Kidney epithelial cell (primary cell): ENCODE results near the gene CUBN. TPM values are rescaled to one million over a fixed set of nuclear protein-coding genes. Genes with fewer than 3 reads are reported as not detected.

Experiments
- DNase-seq: peaks from one replicate; pipeline ENCODE4 v3.0.0-alpha.2; 2010; ENCODE audit warnings: low read depth
- H3K27me3 ChIP-seq: 2 replicates; pipeline ENCODE4 v1.6.0; 2011; ENCODE audit warnings: low read length; ENCODE audit not compliant: control insufficient read depth, insufficient read depth
- H3K36me3 ChIP-seq: 2 replicates; pipeline ENCODE4 v1.5.1; 2011; ENCODE audit warnings: low read length; ENCODE audit not compliant: control insufficient read depth, insufficient read depth
- H3K4me3 ChIP-seq: 2 replicates; pipeline ENCODE4 v1.5.1; 2011; ENCODE audit warnings: low read depth, mild to moderate bottlenecking, control low read depth, low read length
- total RNA-seq: library from RNA; depleted of rRNA; stranded (reverse); fragments of >200 nt; gene quantifications from 2 replicates; pipeline ENCODE4 v1.2.3, GENCODE V29; 2015
- TF ChIP-seq, protein P1 (sequence below): IDR thresholded peaks from 2 replicates; pipeline ENCODE4 v1.5.1; 2011; ENCODE audit warnings: mild to moderate bottlenecking, moderate library complexity, low read length, control low read depth, inconsistent platforms; ENCODE audit not compliant: insufficient read depth, poor library complexity, severe bottlenecking

Gene CUBN
- total RNA-seq, 1 donor from 2014 or later: 1.3 TPM

DNA sequence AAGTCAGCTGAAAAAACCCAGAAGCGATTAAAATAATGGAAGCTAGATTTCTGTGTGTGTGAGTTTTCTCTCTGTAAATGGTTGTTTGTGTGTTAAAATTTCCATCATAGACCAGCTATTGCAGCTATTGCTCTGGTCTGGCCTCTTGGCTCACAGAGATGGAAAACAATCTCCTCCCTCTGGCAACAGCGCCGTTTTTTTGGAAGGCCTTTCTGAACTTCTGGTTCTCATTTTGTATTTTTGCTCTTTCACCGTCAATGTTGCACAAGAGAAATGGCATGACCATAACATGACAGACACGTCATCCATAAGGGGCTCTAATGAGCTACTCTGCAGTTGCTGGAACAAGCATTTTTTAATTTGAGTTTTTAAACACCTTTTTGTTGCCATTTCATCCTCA is 91.0 kb downstream of the CUBN start:
- TF ChIP-seq, protein P1, sequence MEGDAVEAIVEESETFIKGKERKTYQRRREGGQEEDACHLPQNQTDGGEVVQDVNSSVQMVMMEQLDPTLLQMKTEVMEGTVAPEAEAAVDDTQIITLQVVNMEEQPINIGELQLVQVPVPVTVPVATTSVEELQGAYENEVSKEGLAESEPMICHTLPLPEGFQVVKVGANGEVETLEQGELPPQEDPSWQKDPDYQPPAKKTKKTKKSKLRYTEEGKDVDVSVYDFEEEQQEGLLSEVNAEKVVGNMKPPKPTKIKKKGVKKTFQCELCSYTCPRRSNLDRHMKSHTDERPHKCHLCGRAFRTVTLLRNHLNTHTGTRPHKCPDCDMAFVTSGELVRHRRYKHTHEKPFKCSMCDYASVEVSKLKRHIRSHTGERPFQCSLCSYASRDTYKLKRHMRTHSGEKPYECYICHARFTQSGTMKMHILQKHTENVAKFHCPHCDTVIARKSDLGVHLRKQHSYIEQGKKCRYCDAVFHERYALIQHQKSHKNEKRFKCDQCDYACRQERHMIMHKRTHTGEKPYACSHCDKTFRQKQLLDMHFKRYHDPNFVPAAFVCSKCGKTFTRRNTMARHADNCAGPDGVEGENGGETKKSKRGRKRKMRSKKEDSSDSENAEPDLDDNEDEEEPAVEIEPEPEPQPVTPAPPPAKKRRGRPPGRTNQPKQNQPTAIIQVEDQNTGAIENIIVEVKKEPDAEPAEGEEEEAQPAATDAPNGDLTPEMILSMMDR: no peak
- no peak overlapping the region for H3K4me3 ChIP-seq
- DNase-seq: no peak

DNA sequence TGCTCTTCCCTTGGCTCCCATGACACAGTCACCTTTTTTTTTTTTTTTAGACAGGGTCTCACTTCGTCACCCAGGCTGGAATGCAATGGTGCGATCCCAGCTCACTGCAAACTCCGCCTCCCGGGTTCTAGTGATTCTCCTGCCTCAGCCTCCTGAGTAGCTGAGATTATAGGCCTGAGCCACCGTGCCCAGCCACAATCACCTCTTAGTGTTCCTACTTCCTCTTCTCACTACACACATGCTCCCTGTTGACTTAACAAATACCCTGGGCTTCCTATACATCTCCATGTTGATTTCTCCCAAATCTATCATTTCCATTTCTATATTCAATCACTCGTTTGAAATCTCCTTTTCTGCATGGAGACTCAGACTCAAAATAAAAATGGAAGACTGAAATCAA is 91.7 kb downstream of the CUBN start:
- no peaks in the 10 kb centered on the region for H3K27me3 ChIP-seq
- H3K4me3 ChIP-seq: no peak overlapping the region
- TF ChIP-seq, protein P1: no peak
- H3K36me3 ChIP-seq: no peaks in the 10 kb centered on the region
- DNase-seq: no peak

More for the DNA sequence above, 91.0 kb downstream of the CUBN start:
- no peaks in the 10 kb centered on the region for H3K27me3 ChIP-seq
- no peaks in the 10 kb centered on the region for H3K36me3 ChIP-seq

DNA sequence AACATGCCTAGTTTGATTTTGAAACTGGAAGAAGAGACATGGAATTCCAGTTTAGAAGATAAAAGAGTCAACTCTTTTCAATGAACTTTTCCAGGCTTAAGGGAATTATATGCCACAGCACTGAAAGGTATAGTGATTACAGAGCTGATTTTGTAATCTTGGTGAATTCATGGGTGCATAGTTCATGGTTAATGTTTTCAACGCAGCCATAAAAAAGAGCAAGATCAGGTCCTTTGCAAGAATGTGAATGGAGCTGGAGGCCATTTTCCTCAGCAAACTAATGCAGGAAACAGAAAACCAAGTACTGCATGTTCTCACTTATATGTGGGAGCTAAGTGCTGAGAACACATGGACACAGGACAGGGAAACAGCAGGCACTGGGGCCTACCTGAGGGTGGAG is 94.2 kb downstream of the CUBN start:
- TF ChIP-seq, protein P1: no peak
- no peak for DNase-seq
- Histone ChIP-seq H3K36me3 (no peaks in the 10 kb centered on the region), H3K4me3 (no peak overlapping the region), H3K27me3 (no peaks in the 10 kb centered on the region)

DNA sequence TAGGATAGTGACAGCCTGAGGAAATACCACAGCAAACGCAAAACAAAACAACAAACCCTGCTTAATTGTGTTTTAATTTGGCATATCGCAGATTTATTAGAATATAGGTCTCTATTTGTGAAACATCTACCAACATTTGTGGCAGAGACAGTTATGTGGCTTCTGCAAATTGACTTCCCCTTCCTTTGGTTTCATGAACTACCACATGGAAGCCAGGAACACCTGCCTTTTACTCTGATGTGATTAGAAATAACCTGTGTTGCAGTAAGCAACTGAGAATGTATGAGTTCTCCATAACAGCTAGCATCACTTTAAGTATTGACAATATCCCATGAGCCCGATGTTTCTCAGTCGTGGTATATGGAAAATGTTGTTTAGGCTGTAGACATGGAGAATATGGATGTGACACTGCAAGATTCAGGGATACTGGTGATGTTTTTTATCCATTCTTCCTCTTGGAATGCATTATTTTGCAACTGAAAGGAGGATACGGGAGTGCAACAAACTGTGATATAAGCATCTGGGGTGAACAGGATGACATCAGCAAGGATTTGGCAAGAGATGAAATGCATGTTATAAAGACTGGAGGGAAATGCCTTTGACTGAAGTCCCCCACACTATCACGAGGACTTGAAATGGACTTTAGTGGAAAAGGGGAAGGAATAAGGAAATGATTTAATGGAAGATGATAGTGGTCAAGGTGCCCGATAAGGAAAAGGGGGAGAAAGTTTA is 95.9 kb downstream of the CUBN start:
- H3K36me3 ChIP-seq: no peaks in the 10 kb centered on the region
- DNase-seq: no peak
- H3K27me3 ChIP-seq: no peaks in the 10 kb centered on the region
- H3K4me3 ChIP-seq: no peak overlapping the region
- TF ChIP-seq, protein P1: no peak

DNA sequence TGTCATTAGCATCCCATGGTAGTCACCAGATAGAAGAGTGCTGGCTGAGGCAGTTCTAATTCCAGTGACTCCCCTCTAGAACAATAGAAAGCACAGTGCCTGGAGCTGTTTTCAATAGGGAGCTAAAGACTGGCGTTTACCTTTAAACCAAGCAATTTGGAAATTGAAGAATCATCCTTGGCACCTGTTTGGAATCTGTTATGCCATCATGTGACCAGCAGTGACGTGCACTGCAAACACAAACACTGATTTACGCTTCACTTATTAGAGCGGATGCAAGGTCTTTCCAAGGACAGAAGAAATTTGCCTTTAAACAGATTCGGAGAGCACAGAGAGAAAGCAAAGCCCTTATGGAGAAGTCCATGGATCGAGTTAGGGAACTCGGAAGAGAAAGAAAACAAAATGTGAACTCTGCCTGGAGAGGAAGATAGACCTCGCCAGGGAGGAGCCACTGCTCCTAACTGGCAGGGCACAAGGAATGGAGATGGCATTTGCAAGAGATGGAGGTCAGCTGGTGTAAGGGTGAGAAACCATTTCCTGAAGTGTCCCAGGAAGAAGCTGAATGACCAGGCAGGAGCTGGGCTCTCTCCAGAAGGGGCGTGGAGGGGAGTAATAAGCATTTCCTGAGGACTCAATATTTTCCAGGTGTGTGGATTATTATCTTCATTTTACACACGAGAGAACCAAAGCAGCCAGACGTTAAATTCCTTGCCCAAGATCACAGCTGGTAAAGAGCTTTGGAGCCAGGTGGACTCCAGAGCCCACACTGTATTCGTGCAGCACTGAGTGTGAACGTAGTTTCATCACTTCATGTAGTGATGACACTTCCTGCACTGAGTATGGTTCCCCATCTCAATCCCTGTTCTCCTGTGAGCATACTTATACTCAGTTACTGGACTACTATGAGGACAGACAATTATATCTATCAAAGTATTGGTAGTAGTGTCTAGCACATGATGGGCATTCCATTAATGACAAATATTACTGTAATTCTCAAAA is 97.7 kb downstream of the CUBN start:
- DNase-seq: no peak
- TF ChIP-seq, protein P1: no peak
- Histone ChIP-seq H3K36me3 (no peaks in the 10 kb centered on the region), H3K27me3 (no peaks in the 10 kb centered on the region), H3K4me3 (no peak overlapping the region)
